OCI-LY3 (cell line): ENCODE results near the gene SLC25A24.

Experiments
- EZH2phosphoT487 ChIP-seq: fragments of 200-600 bp; shearing (Covaris generic); IDR thresholded peaks from 2 replicates; pipeline ENCODE4 v1.6.1; 2018; ENCODE audit warnings: antibody characterized with exemption, mixed run types, low read depth
- TF ChIP-seq, protein P1 (sequence below): fragments of 200-600, 300-600 bp; sonication (generic); IDR thresholded peaks from 2 replicates; pipeline ENCODE4 v1.5.1; 2014; ENCODE audit warnings: antibody characterized with exemption, low read length, low read depth

DNA sequence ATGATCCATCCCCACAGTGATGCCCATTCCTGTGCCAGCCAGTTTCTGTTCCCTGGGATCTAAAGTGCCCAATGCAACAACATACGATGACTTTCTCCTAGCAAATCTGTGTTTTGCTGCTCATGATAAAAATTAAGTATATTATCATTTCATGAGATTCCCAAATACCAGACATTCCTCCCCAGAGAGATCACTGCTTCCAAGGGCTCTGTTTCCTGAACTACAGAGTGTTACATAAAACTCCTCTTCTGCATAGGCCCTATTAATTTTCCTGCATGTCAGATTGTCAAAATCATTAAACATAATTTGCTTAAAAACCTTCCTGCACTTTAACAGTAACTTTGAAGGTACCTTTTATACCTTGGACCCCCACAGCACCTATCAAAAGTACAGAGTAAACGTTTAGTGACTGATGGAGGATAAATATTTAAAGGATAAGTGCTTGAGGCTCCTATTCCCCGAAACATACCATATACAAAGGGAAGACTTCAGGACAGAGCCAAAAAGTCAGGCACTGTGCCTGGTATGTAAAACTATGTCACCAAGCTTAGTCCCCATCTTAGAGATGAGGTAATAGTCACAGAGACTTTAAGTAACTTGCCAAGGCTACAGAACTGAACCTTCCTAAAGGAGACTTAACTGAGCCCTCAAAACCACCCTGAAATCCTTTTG, 50.2 kb downstream of the SLC25A24 start:
- TF ChIP-seq, protein P1, sequence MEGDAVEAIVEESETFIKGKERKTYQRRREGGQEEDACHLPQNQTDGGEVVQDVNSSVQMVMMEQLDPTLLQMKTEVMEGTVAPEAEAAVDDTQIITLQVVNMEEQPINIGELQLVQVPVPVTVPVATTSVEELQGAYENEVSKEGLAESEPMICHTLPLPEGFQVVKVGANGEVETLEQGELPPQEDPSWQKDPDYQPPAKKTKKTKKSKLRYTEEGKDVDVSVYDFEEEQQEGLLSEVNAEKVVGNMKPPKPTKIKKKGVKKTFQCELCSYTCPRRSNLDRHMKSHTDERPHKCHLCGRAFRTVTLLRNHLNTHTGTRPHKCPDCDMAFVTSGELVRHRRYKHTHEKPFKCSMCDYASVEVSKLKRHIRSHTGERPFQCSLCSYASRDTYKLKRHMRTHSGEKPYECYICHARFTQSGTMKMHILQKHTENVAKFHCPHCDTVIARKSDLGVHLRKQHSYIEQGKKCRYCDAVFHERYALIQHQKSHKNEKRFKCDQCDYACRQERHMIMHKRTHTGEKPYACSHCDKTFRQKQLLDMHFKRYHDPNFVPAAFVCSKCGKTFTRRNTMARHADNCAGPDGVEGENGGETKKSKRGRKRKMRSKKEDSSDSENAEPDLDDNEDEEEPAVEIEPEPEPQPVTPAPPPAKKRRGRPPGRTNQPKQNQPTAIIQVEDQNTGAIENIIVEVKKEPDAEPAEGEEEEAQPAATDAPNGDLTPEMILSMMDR: no peak
- TF ChIP-seq EZH2phosphoT487: no peak
